Lower lobe of right lung (tissue), 2 donors: ENCODE data around the gene COL26A1. TPM values are rescaled to one million over a fixed set of nuclear protein-coding genes. Genes with fewer than 3 reads are reported as not detected.

ENCODE experiments used
- ATAC-seq, 2 donors: fragments of 200-7000 bp; cut with Tn5 transposase; one replicate each; pipeline ENCODE4 v1.9.1; 2020 to 2022; ENCODE audit warnings: mild to moderate bottlenecking in 2 of 2, moderate library complexity in 2 of 2
- DNase-seq: peaks from one replicate; pipeline ENCODE4 v3.0.0-alpha.2; 2020
- H3K27ac ChIP-seq: fragments of 200-600 bp; one replicate; pipeline ENCODE4 v1.8.0; 2022
- H3K27me3 ChIP-seq: fragments of 200-600 bp; one replicate; pipeline ENCODE4 v1.8.0; 2022; ENCODE audit warnings: low read depth
- H3K36me3 ChIP-seq: fragments of 200-600 bp; one replicate; pipeline ENCODE4 v1.8.0; 2022; ENCODE audit warnings: mild to moderate bottlenecking
- H3K4me1 ChIP-seq: fragments of 200-600 bp; one replicate; pipeline ENCODE4 v1.8.0; 2022
- H3K4me3 ChIP-seq: fragments of 200-600 bp; one replicate; pipeline ENCODE4 v1.8.0; 2022; ENCODE audit warnings: mild to moderate bottlenecking
- H3K9me3 ChIP-seq: fragments of 200-600 bp; one replicate; pipeline ENCODE4 v1.8.0; 2022
- intact Hi-C: fragments of 100-400 bp; cut with DNase I; formaldehyde crosslinking; loops from one replicate; pipeline ENCODE4 v1.11.0; 2022
- total RNA-seq: library from RNA; stranded (reverse); fragmentation: NEBNext Ultra II Directional; extraction: Animal tissue kit (Norgen Biotek cat#: 25700); gene quantifications from one replicate; pipeline ENCODE4 v1.2.1, GENCODE V29; 2021
- TF ChIP-seq, protein P1 (sequence below): fragments of 200-600 bp; IDR thresholded peaks from one replicate; pipeline ENCODE4 v1.8.0; 2022; ENCODE audit warnings: antibody characterized with exemption, mild to moderate bottlenecking
- donor health status: DM: no; HTN: yes; CAD: no; lungs with severe emphysema.

COL26A1 gene
- total RNA-seq, 1 donor from 2014 or later = 0.24 TPM

DNA sequence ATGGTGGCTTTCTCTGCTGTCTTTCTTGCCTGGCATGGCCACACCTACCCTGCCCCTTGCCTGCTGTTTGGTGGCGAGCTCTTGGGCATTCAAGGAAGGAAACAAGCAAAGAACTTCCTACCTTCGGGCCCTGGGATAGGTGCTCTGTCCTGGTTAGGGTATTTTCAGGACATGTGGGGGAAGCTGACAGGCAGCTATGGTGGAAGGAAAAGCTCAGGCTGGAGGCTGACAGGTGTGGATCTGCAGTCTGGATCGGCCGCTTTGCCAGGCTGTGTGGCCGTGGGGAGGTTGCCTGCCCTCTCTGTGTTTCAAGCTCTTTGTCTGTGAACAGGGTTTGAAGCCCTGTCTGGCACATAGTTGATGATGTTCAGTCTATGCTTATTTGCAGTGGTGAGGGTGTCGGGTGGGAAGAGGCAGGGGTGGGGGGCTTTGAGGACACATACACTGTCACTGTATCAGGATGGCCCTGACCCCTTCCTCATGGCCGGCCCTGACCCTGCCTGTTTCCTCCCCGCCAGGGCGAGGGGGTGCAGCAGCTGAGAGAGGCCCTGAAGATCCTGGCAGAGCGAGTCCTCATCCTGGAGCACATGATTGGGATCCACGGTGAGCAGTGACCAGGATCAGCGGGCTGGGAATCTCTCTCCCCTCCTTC lies 192.7 kb downstream of the COL26A1 start:
- ATAC-seq (no peak), DNase-seq (no peak)
- Histone ChIP-seq H3K9me3 (no peaks in the 10 kb centered on the region), H3K36me3 (no peaks in the 10 kb centered on the region), H3K4me3 (no peak overlapping the region), H3K4me1 (no peaks in the 10 kb centered on the region), H3K27ac (no peak overlapping the region), H3K27me3 (no peaks in the 10 kb centered on the region)
- TF ChIP-seq, protein P1, sequence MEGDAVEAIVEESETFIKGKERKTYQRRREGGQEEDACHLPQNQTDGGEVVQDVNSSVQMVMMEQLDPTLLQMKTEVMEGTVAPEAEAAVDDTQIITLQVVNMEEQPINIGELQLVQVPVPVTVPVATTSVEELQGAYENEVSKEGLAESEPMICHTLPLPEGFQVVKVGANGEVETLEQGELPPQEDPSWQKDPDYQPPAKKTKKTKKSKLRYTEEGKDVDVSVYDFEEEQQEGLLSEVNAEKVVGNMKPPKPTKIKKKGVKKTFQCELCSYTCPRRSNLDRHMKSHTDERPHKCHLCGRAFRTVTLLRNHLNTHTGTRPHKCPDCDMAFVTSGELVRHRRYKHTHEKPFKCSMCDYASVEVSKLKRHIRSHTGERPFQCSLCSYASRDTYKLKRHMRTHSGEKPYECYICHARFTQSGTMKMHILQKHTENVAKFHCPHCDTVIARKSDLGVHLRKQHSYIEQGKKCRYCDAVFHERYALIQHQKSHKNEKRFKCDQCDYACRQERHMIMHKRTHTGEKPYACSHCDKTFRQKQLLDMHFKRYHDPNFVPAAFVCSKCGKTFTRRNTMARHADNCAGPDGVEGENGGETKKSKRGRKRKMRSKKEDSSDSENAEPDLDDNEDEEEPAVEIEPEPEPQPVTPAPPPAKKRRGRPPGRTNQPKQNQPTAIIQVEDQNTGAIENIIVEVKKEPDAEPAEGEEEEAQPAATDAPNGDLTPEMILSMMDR = no peak
- intact Hi-C loops = no loop called here

DNA sequence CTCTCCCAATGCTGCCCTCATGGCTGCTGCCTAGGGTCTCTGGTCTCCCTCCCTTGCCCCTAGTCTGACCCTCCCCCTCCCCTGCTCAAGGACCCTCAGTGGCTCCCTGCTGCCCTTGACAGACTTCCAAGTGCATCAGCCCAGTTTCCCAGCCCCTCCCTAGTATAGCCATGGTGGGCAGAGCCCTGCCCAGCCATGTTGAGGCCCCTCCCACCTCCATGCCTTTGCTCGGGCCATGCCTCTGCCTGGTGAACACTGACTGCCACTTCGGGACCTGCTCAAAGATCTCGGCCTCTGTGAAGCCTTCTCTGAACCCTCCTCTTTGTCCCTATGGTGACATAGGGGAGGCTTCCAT lies 193.2 kb downstream of the COL26A1 start:
- Histone ChIP-seq H3K4me3 (no peak overlapping the region), H3K27ac (no peak overlapping the region), H3K27me3 (no peaks in the 10 kb centered on the region), H3K4me1 (no peaks in the 10 kb centered on the region), H3K36me3 (no peaks in the 10 kb centered on the region), H3K9me3 (no peaks in the 10 kb centered on the region)
- no peak for DNase-seq
- ATAC-seq = no peak
- intact Hi-C loops = no loop called here
- TF ChIP-seq, protein P1 = no peak

DNA sequence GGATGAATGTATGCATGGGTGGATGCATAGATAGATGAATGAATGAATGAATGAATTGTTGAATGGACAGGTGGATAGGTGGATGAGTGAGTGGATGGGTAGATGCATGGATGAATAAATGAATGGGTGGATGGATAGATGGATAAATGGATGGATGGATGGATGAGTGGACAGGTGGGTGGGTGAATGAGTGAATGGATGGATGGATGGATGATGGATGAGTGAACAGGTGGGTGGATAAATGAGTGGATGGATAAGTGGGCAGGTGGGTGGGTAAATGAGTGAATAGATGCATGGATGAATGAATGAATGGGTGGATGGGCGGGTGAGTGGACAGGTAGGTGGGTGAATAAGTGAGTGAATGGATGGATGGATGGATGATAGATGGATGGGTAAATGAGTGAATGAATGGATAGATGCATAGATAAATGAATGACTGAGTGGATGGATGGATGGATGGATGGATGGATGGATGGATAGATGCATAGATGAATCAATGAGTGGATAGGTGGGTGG lies 193.8 kb downstream of the COL26A1 start:
- no peak for ATAC-seq

DNA sequence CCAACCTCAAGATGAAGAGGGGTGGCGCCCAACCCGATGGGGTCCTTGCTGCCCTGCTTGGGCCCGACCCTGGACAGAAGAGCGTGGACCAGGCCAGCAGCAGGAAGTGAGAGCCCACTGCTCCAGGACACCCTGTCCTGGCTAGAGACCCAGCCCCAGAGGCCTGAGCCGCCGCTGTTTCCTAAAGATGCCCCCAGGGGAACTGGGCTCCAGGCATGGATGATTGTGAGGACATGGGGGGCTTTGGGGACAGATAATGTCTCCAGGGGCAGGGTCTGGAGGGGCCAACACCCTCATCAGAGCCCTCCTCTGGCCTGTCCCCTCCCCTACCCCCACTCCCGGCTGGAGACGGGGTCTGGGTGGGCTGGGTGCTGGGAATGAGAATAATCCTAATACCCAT lies 194.7 kb downstream of the COL26A1 start:
- DNase-seq = no peak
- Histone ChIP-seq H3K36me3 (no peaks in the 10 kb centered on the region), H3K9me3 (no peaks in the 10 kb centered on the region), H3K27me3 (no peaks in the 10 kb centered on the region), H3K4me3 (no peak overlapping the region), H3K4me1 (no peaks in the 10 kb centered on the region), H3K27ac (no peak overlapping the region)
- TF ChIP-seq, protein P1 = no peak
- no peak for ATAC-seq
- intact Hi-C loops = no loop called here

More for the DNA sequence above, 193.8 kb downstream of the COL26A1 start:
- no peak overlapping the region for H3K27ac ChIP-seq
- H3K4me1 ChIP-seq = no peaks in the 10 kb centered on the region
- H3K9me3 ChIP-seq = no peaks in the 10 kb centered on the region
- intact Hi-C loops = no loop called here
- H3K4me3 ChIP-seq = no peak overlapping the region
- TF ChIP-seq, protein P1 = no peak
- H3K36me3 ChIP-seq = no peaks in the 10 kb centered on the region
- no peak for DNase-seq
- no peaks in the 10 kb centered on the region for H3K27me3 ChIP-seq

DNA sequence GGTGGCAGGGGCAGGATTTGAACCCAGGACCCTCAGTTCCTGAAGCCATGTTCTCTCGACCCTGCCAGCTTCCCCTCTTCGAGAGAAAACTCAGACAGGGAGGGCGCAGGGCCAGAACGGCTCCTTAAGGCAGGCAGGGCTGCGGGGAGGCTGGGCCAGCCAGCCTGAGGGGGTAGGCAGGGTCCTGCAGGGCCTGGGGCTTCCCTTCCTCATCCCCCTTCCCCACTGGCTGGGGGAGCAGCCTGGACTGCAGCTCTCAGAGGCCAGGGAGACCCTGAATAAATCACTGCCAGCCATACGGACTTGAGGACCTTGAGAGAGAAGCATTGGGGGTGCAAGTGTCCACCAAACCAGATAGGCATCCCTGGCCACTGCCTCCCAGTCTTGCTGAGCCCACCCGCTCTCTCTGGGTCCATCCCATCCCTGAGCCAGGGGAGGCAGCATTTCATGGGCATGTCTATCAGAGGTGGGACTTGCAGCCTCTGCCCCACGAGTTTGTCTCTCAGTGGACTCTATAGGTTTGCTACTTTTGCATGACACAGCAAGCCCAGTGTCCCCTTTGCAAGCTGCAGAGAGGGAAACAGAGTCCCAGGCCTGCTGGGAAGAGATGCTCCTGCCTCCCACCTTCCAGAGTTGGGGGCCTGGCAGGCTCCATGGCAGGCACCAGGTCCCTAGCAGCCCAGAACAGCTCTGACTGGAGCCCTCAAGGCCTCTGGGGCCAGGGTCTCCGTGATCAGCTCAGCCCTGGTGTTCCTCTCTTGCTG lies 195.5 kb downstream of the COL26A1 start:
- Histone ChIP-seq H3K36me3 (no peaks in the 10 kb centered on the region), H3K4me3 (no peak overlapping the region), H3K27me3 (no peaks in the 10 kb centered on the region), H3K9me3 (no peaks in the 10 kb centered on the region), H3K27ac (no peak overlapping the region), H3K4me1 (no peaks in the 10 kb centered on the region)
- DNase-seq (no peak), ATAC-seq (no peak)
- intact Hi-C loops = no loop called here
- TF ChIP-seq, protein P1 = no peak
